H1 (cell line): ENCODE results near the gene P3H4. TPM values are rescaled to one million over a fixed set of nuclear protein-coding genes. Genes with fewer than 3 reads are reported as not detected.
A peak's percentile ranks its signal among the peaks of the same experiment; 100 is the strongest.

ENCODE experiments used
- BACH1 ChIP-seq: IDR thresholded peaks from 2 replicates; pipeline ENCODE4 v1.6.1; 2012; ENCODE audit warnings: low read length, improper control_type of control experiment
- BRCA1 ChIP-seq: IDR thresholded peaks from 2 replicates; pipeline ENCODE4 v1.6.1; 2012; ENCODE audit warnings: low read depth, low read length, improper control_type of control experiment
- CBX8 ChIP-seq: fragments of 300-800, 300-1000 bp; sonication (generic); IDR thresholded peaks from 2 replicates; pipeline ENCODE4 v1.7.1; 2016; ENCODE audit warnings: low read depth, low read length, borderline replicate concordance
- CEBPB ChIP-seq: IDR thresholded peaks from 2 replicates; pipeline ENCODE4 v1.6.1; 2012; ENCODE audit warnings: low read depth, low read length
- CTCF ChIP-seq, 3 experiments: IDR thresholded peaks; 1 replicate in 2 of 3; 2 replicates in 1 of 3; pipeline versions ENCODE4 v1.5.1 to v1.6.1; 2011; ENCODE audit warnings: low read length in 3 of 3, mild to moderate bottlenecking in 3 of 3, inconsistent platforms in 2 of 3, low read depth in 1 of 3, moderate library complexity in 1 of 3; ENCODE audit not compliant: insufficient read depth in 1 of 3; ENCODE audit errors: control extremely low read depth in 1 of 3
- EP300 ChIP-seq, 2 experiments: IDR thresholded peaks; 1 replicate in 1 of 2; 2 replicates in 1 of 2; pipeline ENCODE4 v1.6.1; 2011 to 2012; ENCODE audit warnings: low read depth in 2 of 2, low read length in 2 of 2, mild to moderate bottlenecking in 2 of 2, borderline replicate concordance in 1 of 2, inconsistent platforms in 1 of 2, moderate library complexity in 1 of 2
- FOSL1 ChIP-seq: IDR thresholded peaks from 2 replicates; pipeline ENCODE4 v1.6.1; 2011; ENCODE audit warnings: mild to moderate bottlenecking, low read depth, low read length, moderate library complexity; ENCODE audit not compliant: insufficient read depth
- GTF2F1 ChIP-seq: IDR thresholded peaks from 2 replicates; pipeline ENCODE4 v1.6.1; 2012; ENCODE audit warnings: low read depth, low read length, improper control_type of control experiment, borderline replicate concordance
- JUN ChIP-seq: IDR thresholded peaks from 2 replicates; pipeline ENCODE4 v1.6.1; 2011; ENCODE audit warnings: low read depth, mild to moderate bottlenecking, improper control_type of control experiment, low read length
- JUND ChIP-seq: IDR thresholded peaks from 2 replicates; pipeline ENCODE4 v1.6.1; 2011; ENCODE audit warnings: mild to moderate bottlenecking, improper control_type of control experiment, low read length
- KDM4A ChIP-seq: IDR thresholded peaks from one replicate; pipeline ENCODE4 v1.7.1; 2012; ENCODE audit warnings: low read depth, mild to moderate bottlenecking, moderate library complexity, low read length, inconsistent platforms; ENCODE audit not compliant: severe bottlenecking
- PHF8 ChIP-seq: fragments of 200-600 bp; sonication (generic); conservative IDR thresholded peaks from 2 replicates; pipeline ENCODE4 v1.7.1; 2012; ENCODE audit warnings: low read depth, mild to moderate bottlenecking, inconsistent platforms, low read length, moderate library complexity
- POLR2AphosphoS5 ChIP-seq: IDR thresholded peaks from 2 replicates; pipeline ENCODE4 v1.6.1; 2011; ENCODE audit warnings: low read depth, low read length
- RAD21 ChIP-seq, 2 experiments: IDR thresholded peaks in 1 of 2; conservative IDR thresholded peaks in 1 of 2; 2 replicates each; pipeline ENCODE4 v1.6.1; 2011; ENCODE audit warnings: low read depth in 2 of 2, low read length in 2 of 2, improper control_type of control experiment in 1 of 2, inconsistent platforms in 1 of 2, mild to moderate bottlenecking in 1 of 2, moderate library complexity in 1 of 2
- SP1 ChIP-seq: IDR thresholded peaks from 2 replicates; pipeline ENCODE4 v1.6.1; 2011; ENCODE audit warnings: low read depth, low read length
- SP2 ChIP-seq: IDR thresholded peaks from 2 replicates; pipeline ENCODE4 v1.6.1; 2012; ENCODE audit warnings: mild to moderate bottlenecking, low read length, inconsistent platforms
- SP4 ChIP-seq: IDR thresholded peaks from 2 replicates; pipeline ENCODE4 v1.6.1; 2012; ENCODE audit warnings: low read length, inconsistent platforms
- SRF ChIP-seq: IDR thresholded peaks from 2 replicates; pipeline ENCODE4 v1.6.1; 2011; ENCODE audit warnings: mild to moderate bottlenecking, low read depth, low read length, moderate library complexity
- TBP ChIP-seq: IDR thresholded peaks from 2 replicates; pipeline ENCODE4 v1.6.1; 2011; ENCODE audit warnings: low read depth, low read length, improper control_type of control experiment
- polyA plus RNA-seq, 7 experiments: library from polyadenylated mRNA; depleted of rRNA in 3 of 7; stranded (reverse) in 5 of 7; unstranded in 2 of 7; fragments of >200 nt in 5 of 7; fragments of 200-250 nt in 2 of 7; gene quantifications; 1 replicate in 5 of 7; 2 replicates in 1 of 7; 4 replicates in 1 of 7; pipeline versions ENCODE4 v1.2.1 to v1.2.3, GENCODE V29; 2011 to 2013; ENCODE audit warnings: missing spikeins in 2 of 7, mixed read lengths in 2 of 7
- total RNA-seq: library from RNA; stranded (reverse); fragmentation: NEBNext Ultra II Directional; extraction: Animal tissue kit (Norgen Biotek cat#: 25700); gene quantifications from 2 replicates; pipeline ENCODE4 v1.2.1, GENCODE V29; 2021
- TF ChIP-seq, protein P1 (sequence below): IDR thresholded peaks from 2 replicates; pipeline ENCODE4 v1.6.1; 2011; ENCODE audit warnings: low read length, improper control_type of control experiment

P3H4 gene
- total and polyA plus RNA-seq, 2 of the 8 experiments (the other 6 are each of a cell fraction or from before 2014, with no cell fraction given) = 23.4 to 26.7 TPM

- peak; percentile 93 for TF ChIP-seq SP2
- peak; percentile 63 for TF ChIP-seq KDM4A
- TF ChIP-seq POLR2AphosphoS5 = peak; percentile 67; the same call in 1 of the 2 replicates
- TF ChIP-seq EP300 (IDR thresholded peaks at IDR 0.05; ENCODE audit: borderline replicate concordance in 1 of 2, low read depth in 2 of 2, low read length in 2 of 2) = 0 out of 3 replicates have a peak, but pooled peaks of 1 of the 2 experiments have one; percentile 54
- TF ChIP-seq SP1 = peak; percentile 100
- no peak for TF ChIP-seq SRF
- peak; percentile 96 for TF ChIP-seq SP4
- TF ChIP-seq JUND = no peak
- TF ChIP-seq RAD21 (IDR thresholded peaks at IDR 0.05 in 1 of 2, conservative IDR thresholded peaks at IDR 0.05 in 1 of 2; ENCODE audit: low read depth in 2 of 2, low read length in 2 of 2) = peak; percentile 26 to 52; a peak in 3 of 4 replicates
- no peak for TF ChIP-seq GTF2F1
- peak; percentile 80; the same call in 1 of the 2 replicates for TF ChIP-seq FOSL1
- no peak for TF ChIP-seq CBX8
- peak; percentile 65 for TF ChIP-seq TBP
- no peak for TF ChIP-seq BRCA1
- TF ChIP-seq PHF8 = peak; percentile 68
- TF ChIP-seq CTCF (IDR thresholded peaks at IDR 0.05; ENCODE audit: control extremely low read depth in 1 of 3, insufficient read depth in 1 of 3, low read depth in 1 of 3, low read length in 3 of 3) = peak; percentile 71 to 78 (median 76)
- TF ChIP-seq, protein P1, sequence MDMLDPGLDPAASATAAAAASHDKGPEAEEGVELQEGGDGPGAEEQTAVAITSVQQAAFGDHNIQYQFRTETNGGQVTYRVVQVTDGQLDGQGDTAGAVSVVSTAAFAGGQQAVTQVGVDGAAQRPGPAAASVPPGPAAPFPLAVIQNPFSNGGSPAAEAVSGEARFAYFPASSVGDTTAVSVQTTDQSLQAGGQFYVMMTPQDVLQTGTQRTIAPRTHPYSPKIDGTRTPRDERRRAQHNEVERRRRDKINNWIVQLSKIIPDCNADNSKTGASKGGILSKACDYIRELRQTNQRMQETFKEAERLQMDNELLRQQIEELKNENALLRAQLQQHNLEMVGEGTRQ = no peak
- no peak for TF ChIP-seq JUN
- no peak for TF ChIP-seq BACH1
- TF ChIP-seq CEBPB = no peak
Observed at GRCh38 chr17:41786227-41787020, 25.3 kb downstream of the P3H4 start, which contains the start of gene JUP (continued).
